ENCODE data around the gene LMF1.

Gene LMF1

GRCh38 chr16:868846-869822, 101.7 kb downstream of the LMF1 start:
- no peak overlapping the region for H3K4me3 ChIP-seq (ENCODE audit: low read depth, low read length)
- no peak for TF ChIP-seq CTCF (IDR thresholded peaks at IDR 0.05; ENCODE audit: low read depth, low read length)
- TF ChIP-seq MYC (IDR thresholded peaks at IDR 0.05; ENCODE audit: low read depth, low read length), result no peak
- no peak for TF ChIP-seq POLR2A (IDR thresholded peaks at IDR 0.05; ENCODE audit: extremely low read depth, insufficient read length)
- no peak for TF ChIP-seq MAX (IDR thresholded peaks at IDR 0.05; ENCODE audit: low read depth, low read length)

GRCh38 chr16:868386-868755, 102.4 kb downstream of the LMF1 start:
- TF ChIP-seq POLR2A (IDR thresholded peaks at IDR 0.05; ENCODE audit: extremely low read depth, insufficient read length) (no peak), CTCF (IDR thresholded peaks at IDR 0.05; ENCODE audit: low read depth, low read length) (no peak), MAX (IDR thresholded peaks at IDR 0.05; ENCODE audit: low read depth, low read length) (no peak), MYC (IDR thresholded peaks at IDR 0.05; ENCODE audit: low read depth, low read length) (no peak)
- DNase-seq (ENCODE audit: low read depth), result no peak
- no peak overlapping the region for H3K4me3 ChIP-seq (ENCODE audit: low read depth, low read length)

More at GRCh38 chr16:868846-869822, 101.7 kb downstream of the LMF1 start:
- DNase-seq (ENCODE audit: low read depth), result no peak

- no peak overlapping the region for H3K4me3 ChIP-seq (ENCODE audit: low read depth, low read length)
- TF ChIP-seq MAX (IDR thresholded peaks at IDR 0.05; ENCODE audit: low read depth, low read length), result no peak
- no peak for TF ChIP-seq CTCF (IDR thresholded peaks at IDR 0.05; ENCODE audit: low read depth, low read length)
- TF ChIP-seq POLR2A (IDR thresholded peaks at IDR 0.05; ENCODE audit: extremely low read depth, insufficient read length), result no peak
- no peak for TF ChIP-seq MYC (IDR thresholded peaks at IDR 0.05; ENCODE audit: low read depth, low read length)
- DNase-seq (ENCODE audit: low read depth), result no peak
Observed at GRCh38 chr16:867421-868385, 103.1 kb downstream of the LMF1 start.

- no peak overlapping the region for H3K4me3 ChIP-seq (ENCODE audit: low read depth, low read length)
- TF ChIP-seq CTCF (IDR thresholded peaks at IDR 0.05; ENCODE audit: low read depth, low read length) (no peak), MYC (IDR thresholded peaks at IDR 0.05; ENCODE audit: low read depth, low read length) (no peak), POLR2A (IDR thresholded peaks at IDR 0.05; ENCODE audit: extremely low read depth, insufficient read length) (no peak), MAX (IDR thresholded peaks at IDR 0.05; ENCODE audit: low read depth, low read length) (no peak)
- peak; percentile 8 for DNase-seq (ENCODE audit: low read depth)
Observed at GRCh38 chr16:866252-866896, 104.4 kb downstream of the LMF1 start.

- DNase-seq (ENCODE audit: low read depth), result no peak
Observed at GRCh38 chr16:865026-865425, 105.8 kb downstream of the LMF1 start.

More at GRCh38 chr16:865026-865425, 105.8 kb downstream of the LMF1 start:
- TF ChIP-seq POLR2A (IDR thresholded peaks at IDR 0.05; ENCODE audit: extremely low read depth, insufficient read length), result no peak
- TF ChIP-seq MAX (IDR thresholded peaks at IDR 0.05; ENCODE audit: low read depth, low read length), result no peak
- no peak for TF ChIP-seq MYC (IDR thresholded peaks at IDR 0.05; ENCODE audit: low read depth, low read length)
- no peak for TF ChIP-seq CTCF (IDR thresholded peaks at IDR 0.05; ENCODE audit: low read depth, low read length)
- H3K4me3 ChIP-seq (ENCODE audit: low read depth, low read length), result no peak overlapping the region
